ENCODE data around the gene STUM.

STUM gene

DNA sequence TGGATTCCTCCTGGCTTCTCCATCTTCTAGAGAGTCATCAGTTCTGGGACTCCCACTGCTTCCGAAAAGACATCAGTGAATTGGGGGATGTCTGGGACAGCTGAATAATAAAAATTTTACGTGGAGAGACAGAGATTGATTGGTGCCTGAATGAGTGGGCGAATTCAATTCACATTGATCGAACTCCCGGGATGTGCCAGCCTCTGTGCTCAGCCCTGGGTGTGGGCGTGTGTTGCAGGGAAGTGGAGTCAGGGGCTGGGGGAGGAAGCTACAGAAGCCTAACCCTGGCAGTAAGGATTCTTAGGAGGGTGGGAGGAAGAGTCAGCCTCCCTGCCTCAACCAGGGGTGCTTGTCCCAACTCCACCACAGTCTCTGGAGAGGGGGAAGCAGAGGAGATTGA, 18.0 kb upstream of the STUM start:
- TF ChIP-seq SP1 (IDR thresholded peaks at IDR 0.05) (no peak), ZNF384 (IDR thresholded peaks at IDR 0.05) (no peak), L3MBTL2 (conservative IDR thresholded peaks at IDR 0.05) (no peak), HDGF (IDR thresholded peaks at IDR 0.05; ENCODE audit: borderline replicate concordance) (no peak), PKNOX1 (IDR thresholded peaks at IDR 0.05) (no peak; the same call in 1 of the 2 replicates), ARNT (IDR thresholded peaks at IDR 0.05) (no peak), BHLHE40 (IDR thresholded peaks at IDR 0.05; ENCODE audit: borderline replicate concordance) (no peak), FOXM1 (IDR thresholded peaks at IDR 0.05; ENCODE audit: borderline replicate concordance) (no peak), FOXK2 (IDR thresholded peaks at IDR 0.05) (no peak), ELF4 (IDR thresholded peaks at IDR 0.05) (no peak), TARDBP (IDR thresholded peaks at IDR 0.05) (no peak), SUZ12 (IDR thresholded peaks at IDR 0.05) (no peak), CTBP1 (IDR thresholded peaks at IDR 0.05; ENCODE audit: borderline replicate concordance) (no peak), FOXA1 (IDR thresholded peaks at IDR 0.05) (no peak), NFRKB (IDR thresholded peaks at IDR 0.05) (no peak), LEF1 (IDR thresholded peaks at IDR 0.05; ENCODE audit: borderline replicate concordance) (no peak)
- ChIA-PET POLR2A (no interaction called here), CTCF (interaction anchor here (0.5 kb wide), 1 partner anchor 21 kb away, joined by 3 read pairs; no protein-coding TSS in a partner anchor)
- no peak for DNase-seq (ENCODE audit: extremely low spot score)

- ChIA-PET POLR2A (no interaction called here), CTCF (no interaction called here)
Measured at GRCh38 chr1:226531360-226532093, 17.0 kb upstream of the STUM start.

DNA sequence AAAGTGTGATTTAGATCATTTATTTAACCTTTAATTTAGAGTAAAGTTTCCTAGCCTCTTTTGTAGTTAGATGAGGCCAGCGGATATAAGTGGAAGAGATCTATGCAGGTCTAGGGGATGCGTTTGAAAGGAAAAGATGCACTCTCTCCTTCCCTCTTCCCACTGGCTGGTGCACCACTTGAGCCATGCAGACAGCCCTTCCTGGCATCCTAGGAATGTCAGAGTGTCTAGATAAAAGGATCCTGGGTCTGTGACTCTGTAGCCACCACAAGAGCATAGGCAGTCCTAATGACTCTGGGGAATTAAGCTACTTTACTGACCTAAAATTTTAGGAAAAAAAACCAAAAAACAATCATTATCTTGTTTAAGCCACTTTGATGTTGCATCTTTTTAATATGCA, 16.0 kb upstream of the STUM start:
- ChIA-PET POLR2A (interaction anchor here (0.8 kb wide), 1 partner anchor 125 kb away, joined by 3 read pairs; the partner anchor contains the start of gene PARP1), CTCF (interaction anchor here (0.9 kb wide), 1 partner anchor 9 kb away, joined by 3 read pairs; no protein-coding TSS in a partner anchor)
- TF ChIP-seq HDGF (IDR thresholded peaks at IDR 0.05; ENCODE audit: borderline replicate concordance), result no peak
- TF ChIP-seq SUZ12 (IDR thresholded peaks at IDR 0.05), result no peak
- TF ChIP-seq L3MBTL2 (conservative IDR thresholded peaks at IDR 0.05), result no peak
- no peak for TF ChIP-seq ELF4 (IDR thresholded peaks at IDR 0.05)
- TF ChIP-seq CTBP1 (IDR thresholded peaks at IDR 0.05; ENCODE audit: borderline replicate concordance), result no peak
- TF ChIP-seq FOXM1 (IDR thresholded peaks at IDR 0.05; ENCODE audit: borderline replicate concordance), result no peak
- TF ChIP-seq ZNF384 (IDR thresholded peaks at IDR 0.05), result no peak
- TF ChIP-seq NFRKB (IDR thresholded peaks at IDR 0.05), result no peak
- TF ChIP-seq FOXA1 (IDR thresholded peaks at IDR 0.05), result no peak
- no peak for TF ChIP-seq FOXK2 (IDR thresholded peaks at IDR 0.05)
- DNase-seq (ENCODE audit: extremely low spot score), result no peak

More at GRCh38 chr1:226531360-226532093, 17.0 kb upstream of the STUM start:
- no peak for DNase-seq (ENCODE audit: extremely low spot score)
- TF ChIP-seq ARNT (IDR thresholded peaks at IDR 0.05) (no peak), PKNOX1 (IDR thresholded peaks at IDR 0.05) (peak; percentile 58; the same call in 1 of the 2 replicates)

GRCh38 chr1:226533220-226533619, 15.3 kb upstream of the STUM start:
- no peak for DNase-seq (ENCODE audit: extremely low spot score)
- no peak for TF ChIP-seq NFRKB (IDR thresholded peaks at IDR 0.05)
- no peak for TF ChIP-seq PKNOX1 (IDR thresholded peaks at IDR 0.05)
- no peak for TF ChIP-seq L3MBTL2 (conservative IDR thresholded peaks at IDR 0.05)
- no peak for TF ChIP-seq SP1 (IDR thresholded peaks at IDR 0.05)
- TF ChIP-seq FOXM1 (IDR thresholded peaks at IDR 0.05; ENCODE audit: borderline replicate concordance), result no peak
- no peak for TF ChIP-seq ARNT (IDR thresholded peaks at IDR 0.05)
- no peak for TF ChIP-seq FOXK2 (IDR thresholded peaks at IDR 0.05)
- TF ChIP-seq FOXA1 (IDR thresholded peaks at IDR 0.05), result no peak
- TF ChIP-seq SUZ12 (IDR thresholded peaks at IDR 0.05), result no peak
- no peak for TF ChIP-seq LEF1 (IDR thresholded peaks at IDR 0.05; ENCODE audit: borderline replicate concordance)
- no peak for TF ChIP-seq HDGF (IDR thresholded peaks at IDR 0.05; ENCODE audit: borderline replicate concordance)
- no peak for TF ChIP-seq CTBP1 (IDR thresholded peaks at IDR 0.05; ENCODE audit: borderline replicate concordance)
- no peak for TF ChIP-seq ZNF384 (IDR thresholded peaks at IDR 0.05)
- ChIA-PET POLR2A (interaction anchor here (0.8 kb wide), 1 partner anchor 125 kb away, joined by 3 read pairs; the partner anchor contains the start of gene PARP1), CTCF (interaction anchor here (0.9 kb wide), 2 partner anchors 9 to 35 kb away, joined by 3 to 5 read pairs; no protein-coding TSS in a partner anchor)

- POLR2A ChIA-PET, result interaction anchor here (1.0 kb wide), 1 partner anchor 125 kb away, joined by 3 read pairs; no protein-coding TSS in a partner anchor
- no peak for DNase-seq (ENCODE audit: extremely low spot score)
- CTCF ChIA-PET, result interaction anchor here (0.6 kb wide), 1 partner anchor 830 kb away, joined by 4 read pairs; no protein-coding TSS in a partner anchor
- no peak for TF ChIP-seq BHLHE40 (IDR thresholded peaks at IDR 0.05; ENCODE audit: borderline replicate concordance)
- TF ChIP-seq FOXM1 (IDR thresholded peaks at IDR 0.05; ENCODE audit: borderline replicate concordance), result no peak
- no peak for TF ChIP-seq NFRKB (IDR thresholded peaks at IDR 0.05)
Measured at GRCh38 chr1:226534098-226534497, 14.5 kb upstream of the STUM start.

- POLR2A ChIA-PET, result interaction anchor here (1.0 kb wide), 1 partner anchor 125 kb away, joined by 3 read pairs; no protein-coding TSS in a partner anchor
- TF ChIP-seq ELF4 (IDR thresholded peaks at IDR 0.05), result no peak
- TF ChIP-seq PKNOX1 (IDR thresholded peaks at IDR 0.05), result 0 out of 2 replicates have a peak, but pooled peaks have one; percentile 20
- TF ChIP-seq CTBP1 (IDR thresholded peaks at IDR 0.05; ENCODE audit: borderline replicate concordance), result no peak
- no peak for TF ChIP-seq HDGF (IDR thresholded peaks at IDR 0.05; ENCODE audit: borderline replicate concordance)
- TF ChIP-seq LEF1 (IDR thresholded peaks at IDR 0.05; ENCODE audit: borderline replicate concordance), result no peak
- TF ChIP-seq L3MBTL2 (conservative IDR thresholded peaks at IDR 0.05), result no peak
- no peak for TF ChIP-seq SP1 (IDR thresholded peaks at IDR 0.05)
- no peak for TF ChIP-seq SUZ12 (IDR thresholded peaks at IDR 0.05)
- DNase-seq (ENCODE audit: extremely low spot score), result no peak
- CTCF ChIA-PET, result no interaction called here
Measured at GRCh38 chr1:226534645-226535044, 13.9 kb upstream of the STUM start.

Data from HEK293T (cell line).